Stimulated activated CD8-positive, alpha-beta memory T cell treated with anti-CD3 and anti-CD28 coated beads, Interleukin-12 subunit alpha, Interleukin-12 subunit beta, amount 100 ng/mL, for 4 hours (primary cell): ENCODE data around the gene GNA12.
A peak's percentile ranks its signal among the peaks of the same experiment; 100 is the strongest.
"Not testable (repeated sequence)": the region's sequence is repeated elsewhere in the genome, so short reads cannot be mapped to it uniquely, and the experiment has no call there.

Experiments used
- DNase-seq: peaks from one replicate; pipeline ENCODE4 v3.0.0-alpha.2; 2020; ENCODE audit warnings: low read depth

The GNA12 gene

DNA sequence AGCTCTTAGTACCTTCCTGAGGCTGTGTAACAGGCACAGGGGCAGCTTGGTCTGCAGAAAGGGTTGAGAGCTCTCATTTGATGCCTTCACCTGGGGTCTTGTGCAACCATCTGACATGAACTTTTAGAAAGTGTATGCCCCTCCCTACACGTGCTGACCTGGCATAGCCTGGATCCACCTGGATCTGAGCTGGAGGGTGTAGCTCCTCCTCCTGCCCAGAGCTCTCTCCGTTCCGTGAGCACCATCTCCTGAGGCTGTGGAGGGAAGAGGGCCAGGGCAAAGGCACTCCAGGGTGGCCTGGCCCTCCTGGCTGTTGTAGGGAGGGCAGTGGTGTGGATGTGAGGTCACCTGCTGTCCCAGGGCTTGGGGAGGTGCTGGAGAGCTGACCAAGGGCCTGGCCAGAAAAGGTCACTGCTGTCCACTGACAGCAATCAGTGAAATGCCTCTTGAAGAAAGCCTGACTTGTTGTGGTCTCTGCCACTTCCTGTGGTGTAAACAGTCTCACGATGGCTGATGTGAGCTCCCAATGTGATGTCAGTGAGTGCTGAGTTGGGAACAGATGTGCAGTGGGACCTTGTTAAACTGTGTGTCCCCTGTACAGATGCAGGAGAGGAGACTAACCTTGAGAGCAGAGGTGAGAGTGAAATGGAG lies 133.1 kb downstream of the GNA12 start:
- DNase-seq: no peak

DNA sequence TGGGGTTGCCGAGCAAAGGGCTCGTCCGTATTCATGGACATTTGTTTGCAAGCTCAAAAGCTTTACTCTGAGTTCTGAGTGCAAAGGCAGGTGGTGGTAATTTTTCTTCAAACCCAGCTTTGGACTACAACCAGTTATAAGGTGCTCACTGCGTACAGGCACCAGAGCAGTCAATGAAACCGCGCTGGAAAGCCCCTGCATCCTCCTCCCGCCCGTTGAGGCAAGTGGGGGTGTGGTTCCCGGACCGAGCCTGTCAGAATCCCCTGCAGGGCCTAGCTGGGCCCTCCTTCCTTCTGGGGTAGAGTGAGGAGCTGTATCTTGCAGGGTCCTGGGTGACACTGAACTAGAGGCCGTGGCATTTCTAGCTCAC lies 133.8 kb downstream of the GNA12 start:
- DNase-seq: peak; percentile 37

DNA sequence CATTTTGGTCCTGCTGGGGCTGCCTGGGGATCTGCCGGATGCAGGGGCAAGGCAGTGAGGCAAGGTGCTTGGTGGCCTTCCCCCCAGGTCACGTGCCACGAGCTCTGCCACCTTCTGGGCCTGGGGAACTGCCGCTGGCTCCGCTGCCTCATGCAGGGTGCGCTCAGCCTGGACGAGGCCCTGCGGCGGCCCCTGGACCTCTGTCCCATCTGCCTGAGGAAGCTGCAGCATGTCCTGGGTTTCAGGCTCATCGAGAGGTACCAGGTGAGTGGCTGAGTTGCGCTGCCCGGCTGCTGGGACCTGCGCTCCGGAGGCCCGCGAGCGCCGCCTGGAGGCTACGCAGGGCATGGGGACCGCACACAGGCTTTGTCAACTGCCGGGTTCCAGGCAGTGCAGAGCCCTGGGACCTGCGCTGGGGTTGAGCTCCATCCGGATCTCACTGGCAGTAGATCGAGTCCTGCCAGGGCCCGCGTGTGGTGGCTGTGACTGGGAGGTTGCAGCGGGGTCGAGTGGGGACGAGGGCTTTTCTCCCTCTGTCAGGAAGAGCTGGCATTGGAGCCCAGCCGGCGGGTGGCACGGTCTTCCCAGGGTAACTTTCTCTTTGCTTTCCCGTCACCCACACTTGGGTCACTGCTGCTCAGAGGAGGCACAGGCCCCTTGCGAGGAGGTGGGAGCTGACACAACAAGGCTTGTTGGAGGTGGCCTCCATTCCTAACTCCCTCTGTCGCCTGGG lies 134.4 kb downstream of the GNA12 start:
- peak; percentile 62 for DNase-seq

DNA sequence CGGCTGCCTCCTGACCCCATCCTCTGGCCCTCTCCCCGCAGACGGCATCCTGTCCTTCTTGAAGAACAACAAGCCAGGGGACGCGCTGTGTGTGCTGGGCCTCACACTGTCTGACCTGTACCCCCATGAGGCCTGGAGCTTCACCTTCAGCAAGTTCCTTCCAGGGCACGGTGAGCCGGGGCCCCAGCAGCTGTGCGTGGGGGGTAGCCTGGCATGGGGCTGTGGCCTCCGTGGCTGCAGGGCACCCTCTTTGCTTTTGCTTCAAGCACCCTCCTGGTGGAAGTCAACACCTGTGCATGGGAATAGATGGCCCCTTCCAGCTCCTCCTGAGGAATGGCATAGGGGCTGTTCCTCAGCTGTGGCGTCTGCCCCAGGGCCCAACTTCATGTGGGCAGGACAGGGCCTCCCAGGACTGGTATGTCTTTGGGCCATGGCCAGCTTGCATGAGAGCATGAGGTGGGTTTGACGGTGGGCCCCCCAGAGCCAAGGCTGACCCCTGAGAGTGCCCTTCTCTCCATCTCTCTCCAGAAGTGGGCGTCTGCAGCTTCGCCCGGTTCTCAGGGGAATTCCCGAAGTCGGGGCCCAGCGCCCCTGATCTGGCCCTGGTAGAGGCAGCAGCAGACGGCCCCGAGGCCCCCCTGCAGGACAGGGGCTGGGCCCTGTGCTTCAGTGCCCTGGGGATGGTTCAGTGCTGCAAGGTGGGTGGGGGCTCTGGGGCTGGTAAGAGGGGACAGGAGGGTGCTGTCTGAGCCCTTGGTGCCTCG lies 135.4 kb downstream of the GNA12 start:
- DNase-seq: no peak

DNA sequence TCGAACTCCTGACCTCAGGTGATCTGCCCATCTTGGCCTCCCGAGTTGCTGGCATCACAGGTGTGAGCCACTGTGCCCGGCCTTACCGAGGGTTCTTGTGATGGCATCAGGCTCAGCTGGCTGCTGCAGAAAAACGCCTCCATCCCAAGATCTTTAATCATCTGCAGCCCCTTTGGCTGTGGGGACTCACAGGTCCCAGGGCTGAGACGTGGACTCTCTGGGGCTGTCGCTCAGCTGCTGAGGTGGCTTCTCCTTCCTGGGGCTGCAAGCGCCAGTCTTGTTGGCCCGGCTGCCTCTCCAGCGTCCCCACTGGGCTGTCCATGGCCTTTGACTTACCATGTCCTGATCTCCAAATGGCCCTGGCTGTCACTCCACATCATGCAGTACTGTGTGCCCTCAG lies 136.1 kb downstream of the GNA12 start:
- DNase-seq: no peak

DNA sequence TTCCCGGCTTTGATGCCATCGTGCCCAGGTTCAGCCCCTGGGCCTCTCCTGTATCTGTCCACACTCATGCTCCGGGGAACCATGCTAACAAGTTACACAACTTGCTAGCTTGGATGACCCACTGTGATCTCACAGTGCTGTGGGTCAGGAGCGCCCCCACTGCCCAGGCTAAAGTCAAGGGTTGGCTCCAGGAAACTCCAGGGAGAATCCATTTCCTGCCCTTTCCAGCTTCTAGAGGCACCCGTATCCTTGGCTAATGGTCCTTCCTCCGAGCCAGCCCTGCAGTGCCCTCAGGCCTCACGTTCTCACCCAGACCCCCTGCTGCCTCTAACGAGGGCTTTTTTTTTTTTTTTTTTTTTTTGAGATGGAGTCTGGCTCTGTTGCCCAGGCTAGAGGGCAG lies 136.6 kb downstream of the GNA12 start:
- no peak for DNase-seq

DNA sequence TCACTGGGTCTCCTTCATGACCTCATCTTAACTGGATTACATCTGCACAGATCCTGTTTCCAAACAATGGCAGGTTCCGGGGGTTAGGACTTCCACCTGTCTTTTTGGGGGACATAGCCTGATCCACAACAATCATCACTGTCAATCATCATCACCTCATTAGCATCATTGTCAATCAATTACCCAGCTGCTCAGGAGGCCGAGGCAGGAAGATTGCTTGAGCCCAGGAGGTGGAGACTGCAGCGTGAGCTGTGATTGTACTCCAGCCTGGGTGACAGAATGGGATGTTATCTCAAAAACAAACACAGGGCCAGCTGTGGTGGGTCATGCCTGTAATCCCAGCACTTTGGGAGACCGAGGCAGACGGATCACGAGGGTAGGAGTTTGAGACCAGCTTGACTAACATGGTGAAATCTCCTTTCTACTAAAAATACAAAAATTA lies 137.4 kb downstream of the GNA12 start:
- DNase-seq: no peak

DNA sequence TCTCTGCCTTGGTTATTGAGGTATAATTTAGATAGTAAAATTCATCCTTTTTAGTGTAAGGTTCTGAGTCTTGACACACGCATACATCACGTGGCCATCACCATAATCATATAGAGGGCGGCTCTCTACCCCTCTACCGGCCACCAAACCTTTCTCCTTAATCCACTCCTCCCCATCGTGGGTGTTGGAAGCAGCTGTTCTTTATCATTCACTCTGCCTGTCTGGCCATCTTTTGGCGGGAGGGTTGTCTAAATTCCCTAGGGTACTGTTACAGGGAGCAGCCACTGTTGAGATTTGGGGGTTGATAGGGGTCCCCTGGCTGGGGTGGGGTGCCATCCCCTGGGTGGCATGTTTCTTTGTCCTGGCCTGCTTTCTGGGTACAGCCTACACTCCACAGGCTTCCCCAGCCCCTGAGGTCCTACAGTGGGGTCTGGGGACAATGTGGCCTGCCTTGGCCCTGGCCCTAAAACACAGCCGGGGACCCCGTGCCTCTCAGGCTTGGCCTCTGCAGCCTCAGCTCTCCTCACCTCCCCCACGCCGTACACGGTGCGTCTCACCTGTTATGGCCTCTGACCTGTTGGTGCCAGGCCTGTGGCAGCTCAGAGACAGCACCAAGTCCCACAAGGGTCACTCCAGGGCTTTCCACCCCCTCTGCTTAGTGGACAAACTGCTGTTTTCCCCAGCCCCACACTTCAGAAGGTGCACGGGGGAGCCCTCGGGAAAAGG lies 138.6 kb downstream of the GNA12 start:
- no peak for DNase-seq

DNA sequence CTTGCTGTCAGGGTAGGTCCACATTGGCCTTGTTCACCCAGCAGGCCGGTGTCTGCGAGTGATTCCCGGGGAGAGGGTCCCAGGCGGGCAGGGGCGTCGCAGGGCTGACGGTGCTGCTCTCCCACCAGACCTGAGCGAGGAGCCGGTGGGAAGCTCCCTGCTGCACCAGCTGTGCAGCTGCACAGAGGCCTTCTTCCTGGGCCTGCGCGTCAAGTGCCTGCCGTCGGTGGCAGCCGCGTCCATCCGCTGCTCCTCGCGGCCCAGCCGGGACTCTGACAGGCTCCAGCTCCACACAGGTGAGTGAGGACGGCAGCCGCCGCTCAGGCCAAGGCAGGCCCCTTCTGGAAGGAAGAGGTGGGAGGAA lies 141.5 kb downstream of the GNA12 start:
- no peak for DNase-seq

DNA sequence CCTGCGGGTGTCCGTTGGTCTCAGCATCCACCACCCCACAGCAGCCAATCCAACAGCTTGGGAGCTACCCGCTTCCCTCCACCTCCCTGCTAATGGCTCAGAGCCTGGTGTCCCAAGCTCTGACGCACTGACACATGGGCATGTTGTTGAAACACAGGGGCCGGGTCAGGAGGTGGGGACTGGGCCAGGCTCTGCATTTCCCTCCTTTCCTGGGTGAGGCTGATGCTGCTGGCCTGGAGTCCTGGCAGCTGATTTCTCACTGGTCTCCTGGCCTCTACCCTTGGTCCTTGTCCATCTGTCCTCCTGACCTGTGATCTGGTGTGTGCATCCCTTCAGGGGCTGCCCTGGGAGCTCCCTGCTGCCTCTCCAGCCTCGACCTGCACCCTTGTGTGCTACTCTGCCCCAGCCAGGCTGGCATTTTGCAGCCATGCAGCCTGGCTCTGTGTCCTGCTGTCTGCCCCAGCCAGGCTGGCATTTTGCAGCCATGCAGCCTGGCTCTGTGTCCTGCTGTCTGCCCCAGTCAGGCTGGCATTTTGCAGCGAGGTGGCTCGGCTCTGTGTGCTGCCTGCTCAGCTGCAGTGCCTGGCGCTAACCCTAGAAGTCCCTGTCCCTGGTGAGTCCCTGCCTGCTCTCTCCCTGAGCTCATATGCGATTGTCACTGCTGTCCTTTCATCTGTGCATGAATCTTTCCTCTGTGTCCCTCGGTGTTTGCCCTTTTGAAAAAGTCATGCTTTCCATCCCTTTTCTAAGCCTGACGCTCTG lies 142.1 kb downstream of the GNA12 start:
- DNase-seq: no peak

DNA sequence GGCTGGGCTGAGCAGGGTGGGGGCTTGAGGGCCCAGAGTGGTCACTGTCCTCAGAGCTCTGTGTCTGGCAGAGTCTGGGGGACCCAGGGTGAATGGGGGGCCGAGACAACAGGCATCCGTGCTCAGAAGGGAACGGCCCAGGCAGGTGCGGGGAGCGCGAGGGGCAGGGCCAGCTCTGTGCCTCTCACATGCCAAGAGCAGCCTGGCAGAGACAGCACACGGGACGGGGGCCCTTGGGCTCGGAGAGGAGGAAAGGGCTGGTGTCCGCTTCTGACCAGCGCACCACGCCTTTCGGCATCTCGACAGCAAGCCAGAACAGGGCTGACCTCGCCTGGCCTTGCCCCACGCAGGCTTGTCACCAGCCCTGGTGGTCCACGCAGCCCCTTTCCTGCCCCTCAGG lies 142.7 kb downstream of the GNA12 start:
- no peak for DNase-seq

DNA sequence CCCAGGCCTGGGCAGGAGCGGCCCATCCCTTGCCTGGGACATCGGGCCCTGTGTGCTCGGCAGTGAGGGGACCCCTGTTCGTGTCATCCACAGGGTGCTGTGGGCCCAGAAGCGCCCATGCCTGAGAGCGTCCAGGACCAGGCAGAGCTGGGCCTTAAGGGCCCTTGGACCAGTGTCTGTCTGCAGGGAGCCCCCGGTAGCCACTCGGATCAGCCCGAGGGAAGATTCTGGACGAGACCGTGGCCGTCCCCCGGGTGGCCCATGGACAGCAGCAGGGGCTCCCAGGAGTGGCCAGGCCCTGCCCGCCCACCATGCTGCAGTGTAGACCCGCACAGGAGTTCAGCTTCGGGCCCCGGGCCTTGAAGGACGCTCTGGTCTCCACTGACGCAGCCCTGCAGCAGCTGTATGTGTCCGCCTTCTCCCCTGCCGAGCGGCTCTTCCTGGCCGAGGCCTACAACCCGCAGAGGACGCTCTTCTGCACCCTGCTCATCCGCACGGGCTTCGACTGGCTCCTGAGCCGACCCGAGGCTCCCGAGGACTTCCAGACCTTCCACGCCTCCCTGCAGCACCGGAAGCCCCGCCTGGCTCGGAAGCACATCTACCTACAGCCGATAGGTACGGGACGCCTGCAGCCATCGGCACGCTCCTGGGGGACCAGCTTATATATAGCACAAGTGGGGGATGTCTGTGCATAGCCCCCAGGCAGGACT lies 143.8 kb downstream of the GNA12 start:
- DNase-seq: no peak

DNA sequence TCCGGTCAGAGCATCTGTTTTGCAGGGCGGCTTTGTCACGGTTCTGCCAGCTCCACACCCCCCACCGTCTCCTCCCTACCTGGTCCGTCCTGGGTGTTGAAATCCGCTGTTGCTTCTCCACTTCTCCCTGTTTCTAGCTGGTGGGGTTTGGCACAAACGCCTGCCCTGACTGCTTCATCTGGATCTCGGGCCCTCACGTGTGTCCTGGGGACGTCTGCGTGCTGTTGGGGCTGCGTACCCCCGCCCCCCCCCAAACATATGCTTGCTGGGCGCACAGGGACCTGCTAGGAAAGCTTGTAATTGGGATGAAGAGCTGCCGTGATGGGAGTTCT lies 144.9 kb downstream of the GNA12 start:
- DNase-seq: no peak

DNA sequence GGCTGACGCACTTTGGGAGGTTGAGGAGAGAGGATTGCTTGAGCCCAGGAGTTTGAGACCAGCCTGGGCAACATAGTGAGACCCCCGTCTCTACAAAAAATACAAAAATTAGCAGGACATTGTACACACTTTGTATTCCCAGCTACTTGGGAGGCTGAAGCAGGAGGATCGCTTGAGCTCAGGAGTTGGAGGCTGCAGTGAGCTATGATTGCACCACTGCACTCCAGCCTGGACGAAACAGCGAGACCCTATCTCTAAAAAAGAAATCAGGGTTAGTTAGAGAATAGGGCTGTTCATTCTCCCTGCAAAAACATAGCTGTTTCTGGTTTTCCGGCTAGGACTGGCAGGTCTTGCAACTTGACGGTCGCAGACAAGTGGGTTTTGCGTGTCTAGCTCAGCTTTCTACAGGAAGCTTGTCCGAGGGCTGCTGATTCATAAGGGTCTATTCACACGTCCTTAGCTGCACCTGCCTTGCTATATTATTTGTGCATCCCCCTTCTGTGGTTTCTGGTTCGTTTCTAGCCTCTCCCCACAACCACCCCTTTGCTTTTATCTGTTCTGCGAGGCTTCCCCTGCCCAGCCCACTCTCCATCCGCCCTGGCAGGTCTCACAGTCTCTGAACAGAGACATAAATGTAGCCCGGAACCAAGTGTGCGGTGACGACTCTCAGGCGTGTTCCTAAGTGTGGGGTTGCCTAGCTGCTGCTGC lies 145.4 kb downstream of the GNA12 start:
- DNase-seq: peak; percentile 54

DNA sequence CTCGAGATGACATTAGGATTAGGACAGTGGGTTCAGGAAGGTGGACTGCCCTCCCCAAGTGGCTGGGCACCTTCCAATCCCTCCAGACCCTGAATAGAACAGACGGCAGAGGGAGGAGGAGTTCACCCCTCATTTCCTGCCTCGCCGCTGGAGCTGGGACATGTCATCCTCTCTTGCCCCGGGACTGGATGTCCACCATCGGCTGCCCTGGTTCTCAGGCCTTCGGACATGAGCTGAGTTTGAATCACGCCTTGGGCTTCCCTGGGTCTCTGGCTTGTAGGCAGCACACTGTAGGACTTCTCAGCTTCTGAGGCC lies 150.0 kb downstream of the GNA12 start:
- DNase-seq: not testable (repeated sequence)

DNA sequence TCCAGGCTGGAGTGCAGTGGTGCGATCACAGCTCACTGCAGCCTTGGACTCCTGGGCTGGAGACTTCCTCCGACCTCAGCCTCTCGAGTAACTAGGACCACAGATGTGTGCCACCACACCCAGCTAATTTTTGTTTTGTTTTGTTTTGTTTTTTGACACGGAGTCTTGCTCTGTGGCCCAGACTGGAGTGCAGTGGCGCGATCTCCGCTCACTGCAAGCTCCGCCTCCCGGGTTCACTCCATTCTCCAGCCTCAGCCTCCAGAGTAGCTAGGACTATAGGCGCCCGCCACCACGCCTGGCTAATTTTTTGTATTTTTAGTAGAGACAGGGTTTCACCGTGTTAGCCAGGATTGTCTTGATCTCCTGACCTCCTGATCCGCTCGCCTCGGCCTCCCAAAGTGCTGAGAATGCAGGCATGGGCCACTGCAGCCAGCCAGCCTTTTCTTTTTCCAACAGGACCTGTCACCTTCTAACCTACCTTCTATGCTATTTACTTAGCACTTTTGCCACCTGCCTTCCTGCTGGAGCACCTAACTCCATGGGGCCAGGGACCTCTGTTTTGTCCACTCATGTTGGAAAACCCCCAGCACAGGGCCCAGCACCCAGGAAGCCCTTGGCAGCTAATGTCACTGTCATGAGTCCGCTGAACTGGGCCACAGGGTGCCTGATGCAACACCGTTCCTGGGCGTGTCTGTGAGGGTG lies 150.5 kb downstream of the GNA12 start:
- not testable (repeated sequence) for DNase-seq

DNA sequence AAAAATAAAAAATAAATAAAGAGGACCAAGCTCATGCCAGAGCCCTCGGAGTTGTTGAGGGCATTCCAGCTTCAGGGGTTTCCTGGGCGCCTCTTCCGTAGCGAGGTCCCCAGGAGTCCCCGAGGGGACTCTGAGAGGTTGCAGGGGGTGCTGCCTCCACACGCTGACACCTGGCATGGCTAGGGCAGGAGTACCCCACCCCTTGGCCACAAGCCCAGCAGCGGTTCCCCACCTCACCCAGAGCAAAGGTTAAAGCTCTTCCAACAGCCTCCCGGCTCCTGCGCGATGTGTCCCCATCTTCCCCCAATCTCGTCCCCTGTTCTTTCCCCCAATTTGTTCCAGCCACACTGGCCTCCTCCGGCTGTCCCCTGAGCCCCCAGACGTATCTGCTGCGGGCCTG lies 151.6 kb downstream of the GNA12 start:
- no peak for DNase-seq

DNA sequence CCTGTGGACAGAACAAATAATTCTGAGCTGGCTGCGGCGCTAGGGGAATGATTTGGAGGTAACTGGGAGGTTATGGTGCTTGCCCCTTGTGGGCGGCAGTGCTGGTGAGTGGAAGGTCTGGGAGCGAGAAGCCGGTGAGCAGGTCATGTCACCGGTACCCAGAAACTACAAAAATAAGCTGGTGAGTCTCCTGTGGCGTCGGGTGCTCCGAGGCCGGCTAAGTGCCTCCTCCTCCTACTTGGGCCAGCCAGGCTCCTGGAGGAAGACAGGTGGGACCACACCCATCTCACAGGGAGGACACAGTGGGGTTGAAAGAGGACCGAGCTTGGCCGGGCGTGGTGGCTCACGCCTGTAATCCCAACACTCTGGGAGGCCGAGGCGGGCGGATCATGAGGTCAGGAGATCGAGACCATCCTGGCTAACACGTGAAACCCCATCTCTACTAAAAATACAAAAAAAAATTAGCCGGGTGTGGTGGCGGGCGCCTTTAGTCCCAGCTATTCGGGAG lies 152.1 kb downstream of the GNA12 start:
- not testable (repeated sequence) for DNase-seq

DNA sequence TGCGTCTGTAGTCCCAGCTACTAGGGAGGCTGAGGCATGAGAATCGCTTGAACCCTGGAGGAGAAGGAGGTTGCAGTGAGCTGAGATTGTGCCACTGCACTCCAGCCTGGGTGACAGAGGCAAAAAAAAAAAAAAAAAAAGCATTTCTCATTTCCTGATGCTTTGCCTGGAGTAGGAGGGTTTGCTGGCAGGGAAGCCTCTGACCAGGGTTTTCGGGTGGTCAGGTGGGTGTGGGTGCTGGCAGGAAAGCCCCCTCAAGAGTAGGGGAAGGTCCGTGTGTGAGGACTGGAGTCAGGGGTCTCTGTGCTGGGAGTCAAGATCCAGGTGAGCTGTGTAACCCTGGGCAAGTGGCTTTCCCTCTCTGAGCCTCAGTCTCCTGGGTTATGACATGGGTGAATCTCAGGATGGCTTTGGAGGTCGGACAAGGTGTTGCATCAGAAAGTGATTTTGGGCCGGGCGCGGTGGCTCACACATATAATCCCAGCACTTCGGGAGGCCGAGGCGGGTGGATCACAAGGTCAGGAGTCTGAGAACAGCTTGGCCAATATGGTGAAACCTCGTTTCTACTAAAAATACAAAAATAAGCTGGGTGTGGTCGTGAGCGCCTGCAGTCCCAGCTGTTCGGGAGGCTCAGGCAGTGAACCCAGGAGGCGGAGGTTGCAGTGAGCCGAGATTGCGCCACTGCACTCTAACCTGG lies 152.9 kb downstream of the GNA12 start:
- no peak for DNase-seq
